NB4 (cell line): ENCODE results near the gene KCNAB1.

ENCODE experiments used
- DNase-seq: peaks from one replicate; pipeline ENCODE4 v3.0.0; 2010; ENCODE audit warnings: low read depth
- H3K4me3 ChIP-seq: one replicate; pipeline ENCODE4 v1.5.1; 2011; ENCODE audit warnings: mild to moderate bottlenecking, low read depth, low read length, moderate library complexity
- MYC ChIP-seq: IDR thresholded peaks from 2 replicates; pipeline ENCODE4 v1.6.1; 2011; ENCODE audit warnings: low read depth, low read length
- POLR2A ChIP-seq: IDR thresholded peaks from 2 replicates; pipeline ENCODE4 v1.6.1; 2011; ENCODE audit warnings: mild to moderate bottlenecking; ENCODE audit not compliant: insufficient read length; ENCODE audit errors: extremely low read depth
- TF ChIP-seq, protein P1 (sequence below): IDR thresholded peaks from 2 replicates; pipeline ENCODE4 v1.6.1; 2011; ENCODE audit warnings: low read depth, low read length
- TF ChIP-seq, protein P2 (sequence below): IDR thresholded peaks from one replicate; pipeline ENCODE4 v1.5.1; 2012; ENCODE audit warnings: low read depth, low read length

Gene KCNAB1

GRCh38 chr3:156407617-156408225, 287.3 kb downstream of the KCNAB1 start:
- DNase-seq, result no peak
- TF ChIP-seq MYC (no peak), POLR2A (no peak)
- TF ChIP-seq, protein P1, sequence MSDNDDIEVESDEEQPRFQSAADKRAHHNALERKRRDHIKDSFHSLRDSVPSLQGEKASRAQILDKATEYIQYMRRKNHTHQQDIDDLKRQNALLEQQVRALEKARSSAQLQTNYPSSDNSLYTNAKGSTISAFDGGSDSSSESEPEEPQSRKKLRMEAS, result no peak
- TF ChIP-seq, protein P2, sequence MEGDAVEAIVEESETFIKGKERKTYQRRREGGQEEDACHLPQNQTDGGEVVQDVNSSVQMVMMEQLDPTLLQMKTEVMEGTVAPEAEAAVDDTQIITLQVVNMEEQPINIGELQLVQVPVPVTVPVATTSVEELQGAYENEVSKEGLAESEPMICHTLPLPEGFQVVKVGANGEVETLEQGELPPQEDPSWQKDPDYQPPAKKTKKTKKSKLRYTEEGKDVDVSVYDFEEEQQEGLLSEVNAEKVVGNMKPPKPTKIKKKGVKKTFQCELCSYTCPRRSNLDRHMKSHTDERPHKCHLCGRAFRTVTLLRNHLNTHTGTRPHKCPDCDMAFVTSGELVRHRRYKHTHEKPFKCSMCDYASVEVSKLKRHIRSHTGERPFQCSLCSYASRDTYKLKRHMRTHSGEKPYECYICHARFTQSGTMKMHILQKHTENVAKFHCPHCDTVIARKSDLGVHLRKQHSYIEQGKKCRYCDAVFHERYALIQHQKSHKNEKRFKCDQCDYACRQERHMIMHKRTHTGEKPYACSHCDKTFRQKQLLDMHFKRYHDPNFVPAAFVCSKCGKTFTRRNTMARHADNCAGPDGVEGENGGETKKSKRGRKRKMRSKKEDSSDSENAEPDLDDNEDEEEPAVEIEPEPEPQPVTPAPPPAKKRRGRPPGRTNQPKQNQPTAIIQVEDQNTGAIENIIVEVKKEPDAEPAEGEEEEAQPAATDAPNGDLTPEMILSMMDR, result no peak
- no peak overlapping the region for H3K4me3 ChIP-seq

- no peak overlapping the region for H3K4me3 ChIP-seq
- no peak for DNase-seq
- TF ChIP-seq, protein P2, result no peak
- TF ChIP-seq MYC, result no peak
- TF ChIP-seq, protein P1, result no peak
- no peak for TF ChIP-seq POLR2A
These were observed 289.3 kb downstream of the KCNAB1 start for GRCh38 chr3:156409694-156410093.

- no peak for DNase-seq
- H3K4me3 ChIP-seq, result no peak overlapping the region
- TF ChIP-seq MYC (no peak), POLR2A (no peak)
- TF ChIP-seq, protein P1, result no peak
- TF ChIP-seq, protein P2, result no peak
These were observed 292.2 kb downstream of the KCNAB1 start for GRCh38 chr3:156412600-156412999.

GRCh38 chr3:156413293-156413892, 293.0 kb downstream of the KCNAB1 start:
- TF ChIP-seq POLR2A, result no peak
- TF ChIP-seq, protein P2, result no peak
- TF ChIP-seq, protein P1, result no peak
- no peak for TF ChIP-seq MYC
- no peak for DNase-seq

GRCh38 chr3:156416846-156417558, 296.6 kb downstream of the KCNAB1 start:
- no peak overlapping the region for H3K4me3 ChIP-seq
- DNase-seq, result no peak
- TF ChIP-seq MYC, result no peak

More at GRCh38 chr3:156413293-156413892, 293.0 kb downstream of the KCNAB1 start:
- no peak overlapping the region for H3K4me3 ChIP-seq

GRCh38 chr3:156417559-156418132, 297.3 kb downstream of the KCNAB1 start:
- DNase-seq, result no peak
- TF ChIP-seq, protein P1, result no peak
- TF ChIP-seq, protein P2, result no peak
- TF ChIP-seq POLR2A (no peak), MYC (no peak)
- H3K4me3 ChIP-seq, result no peak overlapping the region
